Right lobe of liver (tissue), 6 donors: Measurements from ENCODE around the gene FBXL17. TPM values are rescaled to one million over a fixed set of nuclear protein-coding genes. Genes with fewer than 3 reads are reported as not detected.

Experiments
- ATAC-seq, 4 donors: fragments of 200-7000 bp; cut with Tn5 transposase; one replicate each; pipeline ENCODE4 v1.9.1; 2020; ENCODE audit warnings: mild to moderate bottlenecking in 4 of 4, moderate library complexity in 4 of 4
- DNase-seq, 3 donors: peaks; one replicate each; pipeline ENCODE4 v3.0.0-alpha.2; 2020
- H3K27ac ChIP-seq, 3 donors: fragments of 200-600 bp; one replicate each; pipeline ENCODE4 v1.8.0; 2022
- H3K27me3 ChIP-seq, 2 donors: fragments of 200-600 bp; one replicate each; pipeline ENCODE4 v1.8.0; 2022
- H3K36me3 ChIP-seq, 4 donors: fragments of 200-600 bp; sonication (generic) in 1 of 4; one replicate each; pipeline versions ENCODE4 v1.5.1 to v1.8.0; 2017 to 2022; ENCODE audit warnings: control low read depth in 1 of 4
- H3K4me1 ChIP-seq, 4 donors: fragments of 200-600 bp; sonication (generic) in 1 of 4; one replicate each; pipeline versions ENCODE4 v1.5.1 to v1.8.0; 2017 to 2022; ENCODE audit warnings: control low read depth in 1 of 4
- H3K4me3 ChIP-seq, 3 donors: fragments of 200-600 bp; one replicate each; pipeline ENCODE4 v1.8.0; 2022
- H3K9me3 ChIP-seq, 4 donors: fragments of 200-600 bp; sonication (generic) in 1 of 4; one replicate each; pipeline versions ENCODE4 v1.5.1 to v1.8.0; 2017 to 2022; ENCODE audit warnings: control low read depth in 1 of 4
- CTCF ChIP-seq, 4 donors: fragments of 200-600 bp in 3 of 4; fragments of 450-650 bp in 1 of 4; IDR thresholded peaks; one replicate each; pipeline versions ENCODE4 v1.5.1 to v1.8.0; 2016 to 2022; ENCODE audit warnings: antibody characterized with exemption in 4 of 4, mild to moderate bottlenecking in 2 of 4
- POLR2A ChIP-seq: fragments of 450-650 bp; IDR thresholded peaks from one replicate; pipeline ENCODE4 v1.6.1; 2017; ENCODE audit warnings: antibody characterized with exemption, mild to moderate bottlenecking
- WGBS: methylation state at CpG from one replicate; pipeline ENCODE4 v1.1.6; 2018; ENCODE audit warnings: low coverage, low lambda C conversion rate; ENCODE audit not compliant: insufficient coverage; ENCODE audit errors: missing lambda C conversion rate; 5-methylcytosine and 5-hydroxymethylcytosine counted together
- intact Hi-C, 2 donors: fragments of 100-400 bp; cut with DNase I; formaldehyde crosslinking; loops; one replicate each; pipeline versions ENCODE4 v1.11.2 to v1.14.1; 2022
- total RNA-seq, 6 experiments: library from RNA; depleted of rRNA in 2 of 6; stranded (reverse); fragments of >200 nt in 2 of 6; fragmentation: NEBNext Ultra II Directional in 3 of 6; extraction: Animal tissue kit (Norgen Biotek cat#: 25700) in 3 of 6; gene quantifications; one replicate each; pipeline versions ENCODE4 v1.1.0 to v1.2.4, GENCODE V29; 2016 to 2023
- donor health status: DM: no; HTN: yes; CAD: no.
- donor health status: DM: no; HTN: no; CAD: no.
- donor health status: DM: no; HTN: no; CAD: no.
- donor health status: DM: no; HTN: yes; CAD: no.
- donor health status: DM: no; HTN: yes; CAD: no.

The FBXL17 gene
- total RNA-seq, 6 experiments from 2014 or later, result 7.7 to 10.6 (median 9.1) TPM

GRCh38 chr5:108340131-108340530 is 41.8 kb downstream of the FBXL17 start:
- TF ChIP-seq POLR2A (no peak), CTCF (IDR thresholded peaks at IDR 0.05) (no peak)
- Histone ChIP-seq H3K27ac (no peak overlapping the region), H3K4me1 (peaks cover 0 to 7% (median 0%) of the 10 kb centered on the region in 4 donors), H3K27me3 (no peaks in the 10 kb centered on the region), H3K36me3 (no peaks in the 10 kb centered on the region), H3K4me3 (no peak overlapping the region), H3K9me3 (no peaks in the 10 kb centered on the region)
- no peak for ATAC-seq
- intact Hi-C loops, result no loop called here
- no peak for DNase-seq
- 94% methylated on average over 8 of the region's 8 CpGs for WGBS

DNA sequence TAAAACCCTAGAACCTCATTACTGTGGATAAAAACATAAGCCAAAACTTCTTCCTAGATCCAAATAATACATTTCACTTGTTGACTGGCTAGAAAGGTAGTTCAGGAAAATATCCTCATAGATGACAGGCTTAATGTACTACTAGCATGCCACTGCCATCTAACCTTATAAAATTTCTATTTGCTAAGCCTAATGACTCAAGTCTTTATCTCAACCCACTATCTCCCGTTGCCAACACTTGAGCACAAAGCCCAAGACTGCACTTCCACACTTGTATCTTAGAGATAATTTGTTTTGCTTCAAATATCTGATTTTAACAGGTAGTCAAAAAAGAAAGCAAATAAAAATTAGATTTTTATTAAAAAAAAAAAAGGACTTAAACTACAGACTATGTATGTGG is 42.7 kb downstream of the FBXL17 start:
- WGBS, result 88% methylated on average over 1 of the region's 1 CpG
- Histone ChIP-seq H3K4me3 (no peak overlapping the region), H3K27ac (no peak overlapping the region), H3K4me1 (peaks cover 0 to 2% (median 0%) of the 10 kb centered on the region in 4 donors), H3K27me3 (no peaks in the 10 kb centered on the region), H3K36me3 (no peaks in the 10 kb centered on the region), H3K9me3 (no peaks in the 10 kb centered on the region)
- intact Hi-C loops, result no loop called here
- TF ChIP-seq CTCF (IDR thresholded peaks at IDR 0.05), result no peak
- TF ChIP-seq POLR2A, result no peak
- no peak for ATAC-seq
- no peak for DNase-seq

- ATAC-seq (no peak), DNase-seq (no peak)
- Histone ChIP-seq H3K9me3 (no peaks in the 10 kb centered on the region), H3K27ac (no peak overlapping the region), H3K4me1 (no peaks in the 10 kb centered on the region), H3K27me3 (no peaks in the 10 kb centered on the region), H3K36me3 (no peaks in the 10 kb centered on the region), H3K4me3 (no peak overlapping the region)
- TF ChIP-seq POLR2A (no peak), CTCF (IDR thresholded peaks at IDR 0.05) (no peak)
- 100% methylated on average over 2 of the region's 2 CpGs for WGBS
- intact Hi-C loops, result no loop called here
Observed at GRCh38 chr5:108334225-108334624, 47.7 kb downstream of the FBXL17 start.

DNA sequence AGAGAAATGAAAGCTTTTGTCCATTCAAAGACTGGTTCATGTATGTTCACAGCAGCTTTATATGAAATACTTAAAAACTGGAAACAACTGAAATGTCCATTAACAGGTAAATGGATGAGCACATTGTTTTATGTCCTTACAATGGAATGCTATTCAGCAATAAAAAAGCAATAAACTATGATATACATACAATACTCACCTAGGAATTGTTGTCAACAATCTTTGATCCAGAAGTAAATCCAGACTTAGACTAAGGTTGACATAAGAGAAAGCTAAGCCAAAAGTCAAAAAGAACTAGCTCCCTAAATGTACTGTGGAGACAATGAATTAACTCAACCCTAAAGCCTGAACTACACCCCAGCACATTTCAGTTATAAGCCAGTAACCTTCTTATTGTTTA is 54.9 kb downstream of the FBXL17 start:
- DNase-seq, result no peak
- TF ChIP-seq POLR2A, result no peak
- TF ChIP-seq CTCF (IDR thresholded peaks at IDR 0.05), result no peak

DNA sequence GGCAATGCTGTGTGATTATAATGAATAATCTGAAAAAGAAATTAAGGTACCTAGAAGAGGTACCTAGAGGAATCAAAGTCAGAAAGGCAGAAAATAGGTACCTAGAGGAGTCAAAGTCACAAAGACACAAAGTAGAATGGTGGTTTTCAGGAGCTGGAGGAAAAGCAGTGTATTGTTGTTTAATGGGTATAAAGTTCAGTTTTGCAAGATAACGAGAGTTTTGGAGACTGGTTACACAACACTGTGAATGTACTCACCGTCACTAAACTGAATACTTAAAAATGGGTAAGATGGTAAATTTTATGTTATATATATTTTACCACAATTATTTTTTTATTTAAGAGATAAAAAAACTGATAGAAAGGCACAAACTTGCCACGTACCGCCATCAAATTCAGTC is 57.0 kb downstream of the FBXL17 start:
- ATAC-seq, result peak; percentile 62 to 83 (median 78)
- H3K9me3 ChIP-seq, result no peaks in the 10 kb centered on the region

More for the DNA sequence above, 54.9 kb downstream of the FBXL17 start:
- no peaks in the 10 kb centered on the region for H3K27me3 ChIP-seq
- no peaks in the 10 kb centered on the region for H3K9me3 ChIP-seq
- no peak overlapping the region for H3K27ac ChIP-seq
- no peak overlapping the region for H3K4me3 ChIP-seq
- ATAC-seq, result no peak
- intact Hi-C loops, result no loop called here
- H3K36me3 ChIP-seq, result no peaks in the 10 kb centered on the region
- H3K4me1 ChIP-seq, result peaks cover 0 to 6% (median 0%) of the 10 kb centered on the region in 4 donors

More for the DNA sequence above, 57.0 kb downstream of the FBXL17 start:
- Histone ChIP-seq H3K27ac (no peak overlapping the region), H3K36me3 (no peaks in the 10 kb centered on the region), H3K27me3 (no peaks in the 10 kb centered on the region), H3K4me1 (peaks cover 0 to 6% (median 0%) of the 10 kb centered on the region in 4 donors), H3K4me3 (no peak overlapping the region)
- intact Hi-C loops, result no loop called here
- no peak for TF ChIP-seq POLR2A
- no peak for TF ChIP-seq CTCF (IDR thresholded peaks at IDR 0.05)
- 67% methylated on average over 4 of the region's 4 CpGs for WGBS
- no peak for DNase-seq
